Body of pancreas (tissue), 4 donors: ENCODE data around the gene UPF3A.
"Not testable (repeated sequence)": the region's sequence is repeated elsewhere in the genome, so short reads cannot be mapped to it uniquely, and the experiment has no call there.

Source experiments
- POLR2A ChIP-seq, 3 donors: fragments of 450-650 bp; IDR thresholded peaks; one replicate each; pipeline ENCODE4 v1.6.1; 2016; ENCODE audit warnings: antibody characterized with exemption in 3 of 3, mild to moderate bottlenecking in 2 of 3
- TF ChIP-seq, protein P1 (sequence below), 7 experiments: fragments of 450-650 bp in 4 of 7; fragments of 200-600 bp in 3 of 7; sonication (generic) in 3 of 7; IDR thresholded peaks; one replicate each; pipeline ENCODE4 v1.5.1; 2016 to 2019; ENCODE audit warnings: antibody characterized with exemption in 7 of 7

DNA sequence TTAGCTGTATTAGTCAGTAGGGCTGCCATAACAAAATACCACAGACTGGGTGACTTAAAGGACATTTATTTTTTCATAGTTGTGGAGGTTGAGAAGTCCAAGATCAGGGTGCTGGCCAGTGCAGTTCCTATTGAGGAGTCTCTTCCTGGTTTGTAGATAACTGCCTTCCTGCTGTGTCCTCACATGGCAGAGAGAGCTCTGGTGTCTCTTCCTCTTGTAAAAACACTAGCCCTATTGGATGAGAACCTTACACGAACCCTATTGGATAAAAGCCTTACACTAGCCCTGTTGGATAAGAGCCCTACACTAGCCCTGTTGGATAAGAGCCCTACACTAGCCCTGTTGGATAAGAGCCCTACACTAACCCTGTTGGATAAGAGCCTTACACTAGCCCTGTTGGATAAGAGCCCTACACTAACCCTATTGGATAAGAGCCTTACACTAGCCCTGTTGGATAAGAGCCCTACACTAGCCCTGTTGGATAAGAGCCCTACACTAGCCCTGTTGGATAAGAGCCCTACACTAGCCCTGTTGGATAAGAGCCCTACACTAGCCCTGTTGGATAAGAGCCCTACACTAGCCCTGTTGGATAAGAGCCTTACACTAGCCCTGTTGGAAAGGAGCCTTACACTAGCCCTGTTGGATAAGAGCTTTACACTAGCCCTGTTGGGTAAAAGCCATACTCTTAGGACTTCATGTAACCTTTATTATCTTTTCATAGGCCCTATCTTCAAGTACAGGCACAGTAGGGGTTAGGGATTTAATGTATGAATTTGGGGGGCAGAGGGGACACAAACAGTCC, 29.6 kb upstream of the UPF3A start:
- TF ChIP-seq POLR2A (IDR thresholded peaks at IDR 0.05), result not testable (repeated sequence)
- TF ChIP-seq, protein P1, sequence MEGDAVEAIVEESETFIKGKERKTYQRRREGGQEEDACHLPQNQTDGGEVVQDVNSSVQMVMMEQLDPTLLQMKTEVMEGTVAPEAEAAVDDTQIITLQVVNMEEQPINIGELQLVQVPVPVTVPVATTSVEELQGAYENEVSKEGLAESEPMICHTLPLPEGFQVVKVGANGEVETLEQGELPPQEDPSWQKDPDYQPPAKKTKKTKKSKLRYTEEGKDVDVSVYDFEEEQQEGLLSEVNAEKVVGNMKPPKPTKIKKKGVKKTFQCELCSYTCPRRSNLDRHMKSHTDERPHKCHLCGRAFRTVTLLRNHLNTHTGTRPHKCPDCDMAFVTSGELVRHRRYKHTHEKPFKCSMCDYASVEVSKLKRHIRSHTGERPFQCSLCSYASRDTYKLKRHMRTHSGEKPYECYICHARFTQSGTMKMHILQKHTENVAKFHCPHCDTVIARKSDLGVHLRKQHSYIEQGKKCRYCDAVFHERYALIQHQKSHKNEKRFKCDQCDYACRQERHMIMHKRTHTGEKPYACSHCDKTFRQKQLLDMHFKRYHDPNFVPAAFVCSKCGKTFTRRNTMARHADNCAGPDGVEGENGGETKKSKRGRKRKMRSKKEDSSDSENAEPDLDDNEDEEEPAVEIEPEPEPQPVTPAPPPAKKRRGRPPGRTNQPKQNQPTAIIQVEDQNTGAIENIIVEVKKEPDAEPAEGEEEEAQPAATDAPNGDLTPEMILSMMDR (IDR thresholded peaks at IDR 0.05), result not testable (repeated sequence)
